ENCODE results near the gene CAPN5. TPM values are rescaled to one million over a fixed set of nuclear protein-coding genes. Genes with fewer than 3 reads are reported as not detected.
A peak's percentile ranks its signal among the peaks of the same experiment; 100 is the strongest.

The CAPN5 gene
- total and polyA plus RNA-seq, 2 of the 8 experiments (the other 6 are each of a cell fraction or from before 2014, with no cell fraction given) = 21.5 to 22.4 TPM

DNA sequence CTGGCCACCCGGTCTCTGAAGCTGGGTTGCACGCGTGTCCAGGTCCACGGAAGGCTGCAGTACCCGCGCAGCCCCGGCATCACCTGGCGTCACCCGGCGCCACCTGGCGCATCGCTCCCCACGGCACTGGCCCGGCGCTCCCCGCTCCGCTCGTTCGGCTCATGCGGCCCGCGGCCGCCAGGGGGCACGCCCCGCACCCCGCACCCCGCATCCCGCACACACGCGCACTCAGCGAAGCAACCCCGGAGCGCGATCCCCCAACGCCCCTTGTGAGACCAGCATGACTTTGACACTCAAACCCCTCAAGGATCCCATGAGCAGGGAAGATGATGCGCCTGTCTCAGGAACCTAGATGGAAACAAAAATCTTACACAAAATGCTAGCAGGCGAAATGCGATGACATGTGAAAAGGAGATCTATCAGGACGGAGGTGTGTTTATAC, 20.7 kb upstream of the CAPN5 start (continued):
- no peak for TF ChIP-seq CHD7 (IDR thresholded peaks at IDR 0.05; ENCODE audit: insufficient replicate concordance, low read length)
- TF ChIP-seq TEAD4 (IDR thresholded peaks at IDR 0.05; ENCODE audit: low read depth, low read length) = peak; percentile 27; the same call in 1 of the 2 replicates
- TF ChIP-seq KDM5A (IDR thresholded peaks at IDR 0.05; ENCODE audit: low read length) = no peak
- TF ChIP-seq, protein P1, sequence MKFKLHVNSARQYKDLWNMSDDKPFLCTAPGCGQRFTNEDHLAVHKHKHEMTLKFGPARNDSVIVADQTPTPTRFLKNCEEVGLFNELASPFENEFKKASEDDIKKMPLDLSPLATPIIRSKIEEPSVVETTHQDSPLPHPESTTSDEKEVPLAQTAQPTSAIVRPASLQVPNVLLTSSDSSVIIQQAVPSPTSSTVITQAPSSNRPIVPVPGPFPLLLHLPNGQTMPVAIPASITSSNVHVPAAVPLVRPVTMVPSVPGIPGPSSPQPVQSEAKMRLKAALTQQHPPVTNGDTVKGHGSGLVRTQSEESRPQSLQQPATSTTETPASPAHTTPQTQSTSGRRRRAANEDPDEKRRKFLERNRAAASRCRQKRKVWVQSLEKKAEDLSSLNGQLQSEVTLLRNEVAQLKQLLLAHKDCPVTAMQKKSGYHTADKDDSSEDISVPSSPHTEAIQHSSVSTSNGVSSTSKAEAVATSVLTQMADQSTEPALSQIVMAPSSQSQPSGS (IDR thresholded peaks at IDR 0.05; ENCODE audit: low read length) = no peak
- TF ChIP-seq, protein P2, sequence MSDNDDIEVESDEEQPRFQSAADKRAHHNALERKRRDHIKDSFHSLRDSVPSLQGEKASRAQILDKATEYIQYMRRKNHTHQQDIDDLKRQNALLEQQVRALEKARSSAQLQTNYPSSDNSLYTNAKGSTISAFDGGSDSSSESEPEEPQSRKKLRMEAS (IDR thresholded peaks at IDR 0.05) = peak; percentile 88
- TF ChIP-seq NRF1 (IDR thresholded peaks at IDR 0.05; ENCODE audit: low read depth, low read length) = no peak
- TF ChIP-seq POLR2A (IDR thresholded peaks at IDR 0.05; ENCODE audit: control extremely low read depth in 1 of 2, low read depth in 2 of 2, low read length in 2 of 2) = no peak
- 0 out of 2 replicates have a peak, but pooled peaks have one; percentile 18 for TF ChIP-seq GABPA (IDR thresholded peaks at IDR 0.05; ENCODE audit: borderline replicate concordance, insufficient read depth, low read length)
- peak; percentile 24 for TF ChIP-seq TAF7 (optimal IDR thresholded peaks at IDR 0.05; ENCODE audit: borderline replicate concordance, low read depth, low read length)
